MCF 10A (cell line): ENCODE data around the gene MED10. TPM values are rescaled to one million over a fixed set of nuclear protein-coding genes. Genes with fewer than 3 reads are reported as not detected.

Experiments
- BruUV-seq: library from RNA; stranded (reverse); fragments of 400-500 nt; replicated peaks from 2 replicates; lab custom pipeline; 2021; lab: Mats Ljungman, UMichigan
- CTCF ChIA-PET: fragments of 300-600 bp; sonication (Branson Sonifier 250); formaldehyde crosslinking; extraction: SDS; loops from one replicate; lab custom pipeline; 2021; ENCODE audit warnings: antibody characterized with exemption, inconsistent platforms; lab: Yijun Ruan, JAX
- POLR2A ChIA-PET: fragments of 300-600, 350-650 bp; sonication (Branson Sonifier 250); formaldehyde crosslinking; extraction: SDS; loops from one replicate; lab custom pipeline; 2020; ENCODE audit warnings: antibody characterized with exemption, inconsistent platforms; lab: Yijun Ruan, JAX
- DNase-seq: peaks from one replicate; pipeline ENCODE4 v3.0.0-alpha.2; 2018; ENCODE audit not compliant: unreplicated experiment
- H3K27ac Mint-ChIP-seq: one replicate; pipeline ENCODE4 v1.8.0; 2022; ENCODE audit warnings: mild to moderate bottlenecking, low read depth, mixed read lengths; ENCODE audit not compliant: unreplicated experiment
- H3K27me3 Mint-ChIP-seq: one replicate; pipeline ENCODE4 v1.8.0; 2022; ENCODE audit warnings: mixed read lengths; ENCODE audit not compliant: insufficient read depth, unreplicated experiment
- H3K36me3 Mint-ChIP-seq: one replicate; pipeline ENCODE4 v1.8.0; 2022; ENCODE audit warnings: mild to moderate bottlenecking, moderate library complexity, mixed read lengths; ENCODE audit not compliant: insufficient read depth, unreplicated experiment
- H3K4me1 Mint-ChIP-seq: one replicate; pipeline ENCODE4 v1.8.0; 2022; ENCODE audit warnings: mixed read lengths; ENCODE audit not compliant: insufficient read depth, unreplicated experiment
- H3K4me3 Mint-ChIP-seq: one replicate; pipeline ENCODE4 v1.8.0; 2022; ENCODE audit warnings: mild to moderate bottlenecking, moderate library complexity, mixed read lengths; ENCODE audit not compliant: unreplicated experiment
- H3K9me3 Mint-ChIP-seq: one replicate; pipeline ENCODE4 v1.8.0; 2022; ENCODE audit warnings: mixed read lengths; ENCODE audit not compliant: unreplicated experiment
- intact Hi-C: fragments of 100-400 bp; cut with micrococcal nuclease; formaldehyde crosslinking; loops from 2 replicates; pipeline ENCODE4 v1.14.1; 2022
- total RNA-seq: library from RNA; stranded (reverse); gene quantifications from 2 replicates; pipeline ENCODE4 v1.2.3, GENCODE V29; 2022
- TF ChIP-seq, protein P1 (sequence below): fragments of 200-600 bp; IDR thresholded peaks from one replicate; pipeline ENCODE4 v1.8.0; 2022; ENCODE audit warnings: antibody characterized with exemption, mild to moderate bottlenecking; ENCODE audit not compliant: unreplicated experiment

MED10 gene
- total RNA-seq, 1 experiment from 2014 or later, result 85.1 TPM

DNA sequence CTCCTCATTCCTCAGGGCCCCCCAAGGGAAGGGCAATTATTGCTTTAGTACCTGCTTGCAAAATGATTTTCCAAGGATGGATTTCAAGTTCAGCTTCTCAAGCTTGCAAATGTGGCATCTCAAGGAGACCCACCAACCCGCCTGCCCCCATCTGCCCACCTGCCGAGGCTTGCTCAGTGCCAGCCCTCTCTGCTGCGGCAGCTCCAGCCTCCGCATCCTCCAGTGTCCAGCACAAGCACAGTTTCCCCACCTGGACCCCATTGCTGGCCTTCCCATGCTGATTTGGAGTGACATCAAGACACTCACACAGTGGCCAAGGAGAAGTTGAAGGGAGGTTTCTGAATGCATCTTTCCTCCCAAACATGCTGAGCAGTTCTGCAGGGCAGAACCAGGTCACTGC lies 31.2 kb downstream of the MED10 start:
- Mint-ChIP-seq H3K4me3 (no peak overlapping the region), H3K27ac (no peak overlapping the region), H3K9me3 (no peaks in the 10 kb centered on the region), H3K4me1 (no peaks in the 10 kb centered on the region), H3K27me3 (peaks cover 37% of the 10 kb centered on the region), H3K36me3 (no peaks in the 10 kb centered on the region)
- TF ChIP-seq, protein P1, sequence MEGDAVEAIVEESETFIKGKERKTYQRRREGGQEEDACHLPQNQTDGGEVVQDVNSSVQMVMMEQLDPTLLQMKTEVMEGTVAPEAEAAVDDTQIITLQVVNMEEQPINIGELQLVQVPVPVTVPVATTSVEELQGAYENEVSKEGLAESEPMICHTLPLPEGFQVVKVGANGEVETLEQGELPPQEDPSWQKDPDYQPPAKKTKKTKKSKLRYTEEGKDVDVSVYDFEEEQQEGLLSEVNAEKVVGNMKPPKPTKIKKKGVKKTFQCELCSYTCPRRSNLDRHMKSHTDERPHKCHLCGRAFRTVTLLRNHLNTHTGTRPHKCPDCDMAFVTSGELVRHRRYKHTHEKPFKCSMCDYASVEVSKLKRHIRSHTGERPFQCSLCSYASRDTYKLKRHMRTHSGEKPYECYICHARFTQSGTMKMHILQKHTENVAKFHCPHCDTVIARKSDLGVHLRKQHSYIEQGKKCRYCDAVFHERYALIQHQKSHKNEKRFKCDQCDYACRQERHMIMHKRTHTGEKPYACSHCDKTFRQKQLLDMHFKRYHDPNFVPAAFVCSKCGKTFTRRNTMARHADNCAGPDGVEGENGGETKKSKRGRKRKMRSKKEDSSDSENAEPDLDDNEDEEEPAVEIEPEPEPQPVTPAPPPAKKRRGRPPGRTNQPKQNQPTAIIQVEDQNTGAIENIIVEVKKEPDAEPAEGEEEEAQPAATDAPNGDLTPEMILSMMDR, result no peak
- POLR2A ChIA-PET, result no interaction called here
- no peak for DNase-seq
- intact Hi-C loops, result no loop called here
- CTCF ChIA-PET, result no interaction called here
- BruUV-seq, result no TSS peak

DNA sequence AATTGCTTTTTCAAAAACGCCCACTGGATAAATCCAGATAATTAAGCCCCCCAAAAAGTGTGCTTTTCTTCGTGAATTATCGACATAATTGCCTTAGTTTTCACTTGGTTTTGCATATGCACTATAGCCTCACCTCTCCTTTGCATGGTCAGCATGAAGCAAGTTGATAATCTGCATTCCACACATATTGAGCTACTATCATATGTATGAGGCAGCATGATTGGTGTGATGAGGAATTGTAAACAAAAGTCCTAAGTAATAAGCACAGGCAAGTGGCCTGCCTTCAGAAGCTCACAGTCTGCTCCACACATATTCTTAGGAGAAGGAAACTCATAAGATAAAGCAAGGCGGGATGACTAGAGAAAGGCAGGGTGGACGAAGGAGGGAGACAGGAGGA lies 33.8 kb downstream of the MED10 start:
- H3K4me3 Mint-ChIP-seq, result no peak overlapping the region
- CTCF ChIA-PET, result interaction anchor here (0.6 to 0.7 kb wide), 2 partner anchors 33 to 401 kb away, joined by 3 read pairs; no protein-coding TSS in a partner anchor
- H3K27me3 Mint-ChIP-seq, result peaks cover 36% of the 10 kb centered on the region
- POLR2A ChIA-PET, result interaction anchor here (0.7 kb wide), 1 partner anchor 15 kb away, joined by 3 read pairs; no protein-coding TSS in a partner anchor
- TF ChIP-seq, protein P1, result no peak
- intact Hi-C loops, result no loop called here
- no TSS peak for BruUV-seq
- no peaks in the 10 kb centered on the region for H3K9me3 Mint-ChIP-seq
- no peaks in the 10 kb centered on the region for H3K36me3 Mint-ChIP-seq
- H3K27ac Mint-ChIP-seq, result no peak overlapping the region
- no peaks in the 10 kb centered on the region for H3K4me1 Mint-ChIP-seq
- no peak for DNase-seq

DNA sequence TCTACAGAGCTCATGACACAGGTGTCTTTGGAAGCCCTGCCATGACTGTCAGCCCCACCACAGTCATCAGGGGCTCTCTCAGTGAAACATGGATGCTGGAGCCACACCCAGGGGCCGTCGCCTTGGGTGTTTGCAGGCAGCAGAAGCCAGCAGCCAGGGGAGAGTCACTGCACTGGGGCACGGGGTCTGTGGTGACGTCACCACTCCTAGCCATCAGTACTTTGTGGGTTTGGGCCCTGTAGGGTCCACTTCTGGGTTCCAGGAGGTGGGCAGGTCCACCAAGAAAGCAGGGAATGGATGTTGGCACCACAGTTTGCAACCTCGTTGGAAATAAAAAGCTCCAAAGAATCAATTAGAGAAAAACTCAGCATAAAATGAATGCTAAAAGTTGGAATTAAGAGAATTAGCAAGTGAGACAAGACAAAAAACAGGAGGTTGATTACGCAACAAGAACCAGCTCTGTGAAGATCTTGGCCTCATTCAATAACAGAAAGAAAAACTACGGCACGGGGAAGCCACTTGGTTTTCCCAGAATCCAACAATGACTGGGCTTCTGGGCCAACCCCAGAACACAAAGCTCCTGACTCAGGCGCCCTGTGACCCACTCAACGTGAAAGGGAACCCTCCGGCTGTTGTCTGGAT lies 34.3 kb downstream of the MED10 start:
- CTCF ChIA-PET, result interaction anchor here (0.6 kb wide), 1 partner anchor 402 kb away, joined by 3 read pairs; no protein-coding TSS in a partner anchor
- no TSS peak for BruUV-seq

DNA sequence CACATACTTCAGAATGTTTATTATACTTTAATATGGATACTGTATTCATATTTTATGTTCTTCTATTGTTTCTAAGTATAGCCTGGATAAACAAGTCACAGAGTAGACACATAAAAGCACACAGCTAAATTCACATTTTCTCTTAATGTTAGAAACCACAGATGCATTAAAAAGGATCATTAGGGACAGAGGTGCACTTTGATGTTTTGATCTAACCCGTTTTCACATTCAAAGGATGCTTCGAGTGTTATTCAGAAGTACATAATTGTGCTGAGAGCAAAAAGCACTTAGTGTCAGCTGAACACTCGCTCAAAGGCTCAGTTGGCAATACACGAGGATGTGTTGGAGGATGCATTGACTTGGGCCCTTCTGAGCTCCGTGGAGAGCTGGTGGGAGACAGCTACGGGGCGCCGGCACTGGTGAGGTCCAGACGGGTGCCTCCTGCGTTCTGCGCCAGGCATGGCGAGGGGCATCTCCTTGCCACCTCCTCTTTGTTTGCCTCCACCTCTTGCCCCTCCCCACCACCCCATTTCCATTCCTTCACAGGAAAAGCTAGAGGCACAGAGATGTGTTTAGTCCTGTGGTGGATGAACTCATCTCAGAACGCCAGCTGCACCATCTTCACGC lies 35.5 kb downstream of the MED10 start:
- Mint-ChIP-seq H3K27ac (no peak overlapping the region), H3K4me1 (no peaks in the 10 kb centered on the region), H3K27me3 (peaks cover 36% of the 10 kb centered on the region), H3K4me3 (no peak overlapping the region), H3K9me3 (no peaks in the 10 kb centered on the region), H3K36me3 (no peaks in the 10 kb centered on the region)
- CTCF ChIA-PET, result interaction anchor here (0.6 to 1.2 kb wide), 2 partner anchors 50 to 292 kb away, joined by 3 read pairs; no protein-coding TSS in a partner anchor
- BruUV-seq, result no TSS peak
- DNase-seq, result no peak
- POLR2A ChIA-PET, result no interaction called here
- intact Hi-C loops, result no loop called here
- TF ChIP-seq, protein P1, result no peak

More for the DNA sequence above, 34.3 kb downstream of the MED10 start:
- intact Hi-C loops, result no loop called here
- POLR2A ChIA-PET, result interaction anchor here (0.7 kb wide), 1 partner anchor 15 kb away, joined by 3 read pairs; no protein-coding TSS in a partner anchor
- H3K27ac Mint-ChIP-seq, result no peak overlapping the region
- no peaks in the 10 kb centered on the region for H3K36me3 Mint-ChIP-seq
- no peaks in the 10 kb centered on the region for H3K4me1 Mint-ChIP-seq
- TF ChIP-seq, protein P1, result no peak
- peaks cover 36% of the 10 kb centered on the region for H3K27me3 Mint-ChIP-seq
- no peak for DNase-seq
- no peaks in the 10 kb centered on the region for H3K9me3 Mint-ChIP-seq
- no peak overlapping the region for H3K4me3 Mint-ChIP-seq
